Tibial artery (tissue), 4 donors: Measurements from ENCODE around the gene SLC6A5.

Source experiments
- DNase-seq, 2 donors: peaks; one replicate each; pipeline ENCODE4 v3.0.0-alpha.2; 2019
- H3K27ac ChIP-seq, 2 donors: fragments of 200-600 bp; sonication (generic) in 1 of 2; 1 replicate in 1 of 2; 2 replicates in 1 of 2; pipeline ENCODE4 v1.5.1; 2018 to 2019; ENCODE audit warnings: mild to moderate bottlenecking in 1 of 2
- H3K27me3 ChIP-seq, 2 donors: fragments of 200-600 bp; sonication (generic) in 1 of 2; one replicate each; pipeline versions ENCODE4 v1.5.1 to v1.6.0; 2016 to 2019
- H3K36me3 ChIP-seq, 3 donors: fragments of 200-600 bp; sonication (generic) in 2 of 3; one replicate each; pipeline ENCODE4 v1.5.1; 2016 to 2019; ENCODE audit warnings: mild to moderate bottlenecking in 2 of 3
- H3K4me1 ChIP-seq, 4 donors: fragments of 200-600 bp; sonication (generic) in 2 of 4; 1 replicate in 3 of 4; 2 replicates in 1 of 4; pipeline ENCODE4 v1.5.1; 2016 to 2019
- H3K4me3 ChIP-seq, 2 donors: fragments of 200-600 bp; sonication (generic) in 1 of 2; 1 replicate in 1 of 2; 2 replicates in 1 of 2; pipeline ENCODE4 v1.5.1; 2018 to 2019; ENCODE audit warnings: mild to moderate bottlenecking in 2 of 2
- H3K9me3 ChIP-seq, 3 donors: fragments of 200-600 bp; sonication (generic) in 1 of 3; one replicate each; pipeline ENCODE4 v1.5.1; 2016 to 2019
- CTCF ChIP-seq, 2 experiments: fragments of 200-600 bp in 1 of 2; fragments of 450-650 bp in 1 of 2; IDR thresholded peaks; one replicate each; pipeline ENCODE4 v1.5.1; 2017 to 2019; ENCODE audit warnings: antibody characterized with exemption in 2 of 2, mild to moderate bottlenecking in 1 of 2, moderate library complexity in 1 of 2
- intact Hi-C: fragments of 100-400 bp; cut with DNase I; formaldehyde crosslinking; loops from one replicate; pipeline ENCODE4 v1.15.0; 2023; ENCODE audit warnings: low total_unique reads

SLC6A5 gene

GRCh38 chr11:20652150-20652806, 52.9 kb downstream of the SLC6A5 start:
- H3K27me3 ChIP-seq, result peaks cover 0 to 30% of the 10 kb centered on the region in 2 donors
- TF ChIP-seq CTCF (IDR thresholded peaks at IDR 0.05), result no peak
- no peaks in the 10 kb centered on the region for H3K4me1 ChIP-seq
- H3K36me3 ChIP-seq, result no peaks in the 10 kb centered on the region
- H3K9me3 ChIP-seq, result no peaks in the 10 kb centered on the region
- intact Hi-C loops, result no loop called here
- no peak overlapping the region for H3K4me3 ChIP-seq
- DNase-seq, result no peak
- H3K27ac ChIP-seq, result no peak overlapping the region

GRCh38 chr11:20654038-20654437, 54.6 kb downstream of the SLC6A5 start:
- intact Hi-C loops, result no loop called here
- no peak for TF ChIP-seq CTCF (IDR thresholded peaks at IDR 0.05)
- Histone ChIP-seq H3K36me3 (no peaks in the 10 kb centered on the region), H3K4me3 (no peak overlapping the region), H3K4me1 (no peaks in the 10 kb centered on the region), H3K9me3 (no peaks in the 10 kb centered on the region), H3K27me3 (peaks cover 0 to 30% of the 10 kb centered on the region in 2 donors), H3K27ac (no peak overlapping the region)
- DNase-seq, result no peak

DNA sequence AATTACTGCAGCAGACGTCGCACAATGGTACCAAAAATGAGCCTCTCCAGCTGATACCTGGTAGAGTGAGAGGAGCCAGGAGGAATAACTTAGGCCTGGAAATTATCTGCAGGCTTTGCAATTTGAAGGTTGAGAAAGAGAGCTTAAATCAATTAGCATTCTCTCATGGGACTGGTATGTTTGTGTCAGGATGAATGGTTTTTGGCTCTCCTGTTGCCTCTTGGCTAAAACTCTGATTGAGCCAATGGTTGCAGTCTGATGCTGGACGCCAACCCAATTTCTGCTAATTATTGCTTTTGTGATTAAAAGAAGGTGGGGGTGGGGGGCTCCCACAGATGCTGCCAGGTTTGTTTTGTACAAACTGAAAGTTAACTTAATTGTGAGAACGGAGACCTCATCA, 57.5 kb downstream of the SLC6A5 start:
- no peaks in the 10 kb centered on the region for H3K9me3 ChIP-seq
- intact Hi-C loops, result no loop called here
- DNase-seq, result no peak

GRCh38 chr11:20658135-20658534, 58.7 kb downstream of the SLC6A5 start:
- Histone ChIP-seq H3K27me3 (peaks cover 0 to 12% of the 10 kb centered on the region in 2 donors), H3K27ac (no peak overlapping the region), H3K36me3 (no peaks in the 10 kb centered on the region), H3K9me3 (no peaks in the 10 kb centered on the region), H3K4me3 (no peak overlapping the region), H3K4me1 (no peaks in the 10 kb centered on the region)
- no peak for TF ChIP-seq CTCF (IDR thresholded peaks at IDR 0.05)
- intact Hi-C loops, result no loop called here
- no peak for DNase-seq

More for the DNA sequence above, 57.5 kb downstream of the SLC6A5 start:
- no peak for TF ChIP-seq CTCF (IDR thresholded peaks at IDR 0.05)
- Histone ChIP-seq H3K4me1 (no peaks in the 10 kb centered on the region), H3K27me3 (peaks cover 0 to 23% of the 10 kb centered on the region in 2 donors), H3K27ac (no peak overlapping the region), H3K36me3 (no peaks in the 10 kb centered on the region), H3K4me3 (no peak overlapping the region)

DNA sequence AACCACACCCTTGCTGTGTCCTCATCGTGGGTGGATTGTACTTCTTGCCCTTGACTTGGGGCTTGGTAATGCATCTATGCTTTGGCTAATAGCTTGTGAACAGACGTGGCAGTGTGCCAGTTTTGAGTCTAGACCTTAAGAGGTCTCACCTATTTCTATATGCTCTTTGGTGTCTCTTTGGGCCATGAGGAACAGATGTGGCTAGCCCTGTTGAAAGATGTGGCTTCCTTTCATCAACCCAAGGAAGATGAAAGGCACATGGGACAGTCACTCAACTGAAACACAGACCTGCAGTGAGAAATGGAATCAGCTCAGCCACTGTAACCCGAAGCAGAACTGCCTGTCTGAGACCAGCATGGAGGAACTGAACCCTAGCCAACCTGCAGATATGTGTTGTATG, 62.0 kb downstream of the SLC6A5 start:
- DNase-seq, result no peak
- H3K4me3 ChIP-seq, result no peak overlapping the region
- no peak for TF ChIP-seq CTCF (IDR thresholded peaks at IDR 0.05)
- intact Hi-C loops, result no loop called here
- H3K36me3 ChIP-seq, result no peaks in the 10 kb centered on the region
- H3K9me3 ChIP-seq, result no peaks in the 10 kb centered on the region
- H3K27ac ChIP-seq, result no peak overlapping the region
- no peaks in the 10 kb centered on the region for H3K4me1 ChIP-seq
- peaks cover 0 to 8% of the 10 kb centered on the region in 2 donors for H3K27me3 ChIP-seq

DNA sequence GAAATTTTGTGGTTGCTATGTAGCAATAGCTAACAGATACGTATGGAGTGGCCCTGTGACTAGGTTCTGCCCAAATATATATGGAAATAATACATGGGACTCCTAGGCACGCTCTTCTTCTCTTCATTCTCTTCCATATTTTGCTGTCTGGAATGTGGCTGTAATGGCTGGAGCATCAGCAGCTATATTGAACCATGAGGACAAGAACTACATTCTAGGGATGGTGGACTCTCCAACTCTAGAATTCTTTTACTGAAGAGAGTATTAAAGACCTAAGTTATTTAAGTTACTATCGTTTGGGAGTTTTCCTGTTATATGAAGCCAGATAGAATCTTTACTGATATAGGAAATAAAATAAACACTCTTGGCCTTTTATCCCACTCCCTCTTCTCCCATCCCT, 62.4 kb downstream of the SLC6A5 start:
- H3K27me3 ChIP-seq, result peaks cover 0 to 4% of the 10 kb centered on the region in 2 donors
- no peak overlapping the region for H3K27ac ChIP-seq
- no peak for DNase-seq
- no peak overlapping the region for H3K4me3 ChIP-seq
- H3K36me3 ChIP-seq, result no peaks in the 10 kb centered on the region
- H3K4me1 ChIP-seq, result no peaks in the 10 kb centered on the region
- intact Hi-C loops, result no loop called here
- H3K9me3 ChIP-seq, result no peaks in the 10 kb centered on the region
- TF ChIP-seq CTCF (IDR thresholded peaks at IDR 0.05), result no peak
